Gastroesophageal sphincter (tissue), 4 donors: ENCODE measurements around the gene TUSC2. TPM values are rescaled to one million over a fixed set of nuclear protein-coding genes. Genes with fewer than 3 reads are reported as not detected.

Experiments used
- ATAC-seq: fragments of 150-250 bp; one replicate; pipeline ENCODE4 v1.9.1; 2016; ENCODE audit warnings: mild to moderate bottlenecking, moderate library complexity
- H3K27ac ChIP-seq, 4 donors: fragments of 200-600 bp; sonication (generic) in 3 of 4; 1 replicate in 3 of 4; 2 replicates in 1 of 4; pipeline ENCODE4 v1.5.1; 2016 to 2019
- H3K27me3 ChIP-seq: fragments of 200-600 bp; sonication (generic); one replicate; pipeline ENCODE4 v1.5.1; 2019
- H3K36me3 ChIP-seq, 2 donors: fragments of 200-600 bp; sonication (generic); one replicate each; pipeline ENCODE4 v1.5.1; 2019; ENCODE audit warnings: control low read depth in 1 of 2
- H3K4me1 ChIP-seq, 3 donors: fragments of 200-600 bp; sonication (generic); 1 replicate in 2 of 3; 2 replicates in 1 of 3; pipeline ENCODE4 v1.5.1; 2016 to 2019; ENCODE audit warnings: control low read depth in 2 of 3
- H3K4me3 ChIP-seq, 2 donors: fragments of 200-600 bp; sonication (generic); one replicate each; pipeline ENCODE4 v1.5.1; 2019; ENCODE audit warnings: mild to moderate bottlenecking in 1 of 2, moderate library complexity in 1 of 2
- H3K9me3 ChIP-seq, 3 donors: fragments of 200-600 bp; sonication (generic); one replicate each; pipeline ENCODE4 v1.5.1; 2017 to 2019; ENCODE audit warnings: control low read depth in 2 of 3
- EP300 ChIP-seq: sonication (generic); formaldehyde crosslinking; IDR thresholded peaks from one replicate; pipeline ENCODE4 v1.6.1; 2017; ENCODE audit warnings: antibody characterized with exemption, mild to moderate bottlenecking
- POLR2A ChIP-seq, 2 donors: fragments of 450-650 bp; IDR thresholded peaks; one replicate each; pipeline ENCODE4 v1.6.1; 2017; ENCODE audit warnings: antibody characterized with exemption in 2 of 2, mild to moderate bottlenecking in 2 of 2, moderate library complexity in 1 of 2
- POLR2AphosphoS5 ChIP-seq: sonication (generic); formaldehyde crosslinking; IDR thresholded peaks from one replicate; pipeline ENCODE4 v1.6.1; 2017; ENCODE audit warnings: antibody characterized with exemption
- whole genome bisulfite sequencing, 2 donors: methylation state at CpG; one replicate each; pipeline ENCODE4 v1.1.5; 2018; ENCODE audit warnings: low coverage in 1 of 2; 5-methylcytosine and 5-hydroxymethylcytosine counted together
- total RNA-seq, 4 donors: library from RNA; depleted of rRNA; stranded (reverse); fragments of >200 nt; gene quantifications; one replicate each; pipeline ENCODE4 v1.1.0, GENCODE V29; 2016
- TF ChIP-seq, protein P1 (sequence below), 4 experiments: fragments of 200-600 bp in 2 of 4; fragments of 450-650 bp in 2 of 4; sonication (generic) in 1 of 4; IDR thresholded peaks; one replicate each; pipeline ENCODE4 v1.5.1; 2017 to 2019; ENCODE audit warnings: antibody characterized with exemption in 4 of 4, mild to moderate bottlenecking in 2 of 4, moderate library complexity in 2 of 4

TUSC2 gene
- total RNA-seq, 4 donors from 2014 or later, result 23.8 to 36.2 (median 31.3) TPM

DNA sequence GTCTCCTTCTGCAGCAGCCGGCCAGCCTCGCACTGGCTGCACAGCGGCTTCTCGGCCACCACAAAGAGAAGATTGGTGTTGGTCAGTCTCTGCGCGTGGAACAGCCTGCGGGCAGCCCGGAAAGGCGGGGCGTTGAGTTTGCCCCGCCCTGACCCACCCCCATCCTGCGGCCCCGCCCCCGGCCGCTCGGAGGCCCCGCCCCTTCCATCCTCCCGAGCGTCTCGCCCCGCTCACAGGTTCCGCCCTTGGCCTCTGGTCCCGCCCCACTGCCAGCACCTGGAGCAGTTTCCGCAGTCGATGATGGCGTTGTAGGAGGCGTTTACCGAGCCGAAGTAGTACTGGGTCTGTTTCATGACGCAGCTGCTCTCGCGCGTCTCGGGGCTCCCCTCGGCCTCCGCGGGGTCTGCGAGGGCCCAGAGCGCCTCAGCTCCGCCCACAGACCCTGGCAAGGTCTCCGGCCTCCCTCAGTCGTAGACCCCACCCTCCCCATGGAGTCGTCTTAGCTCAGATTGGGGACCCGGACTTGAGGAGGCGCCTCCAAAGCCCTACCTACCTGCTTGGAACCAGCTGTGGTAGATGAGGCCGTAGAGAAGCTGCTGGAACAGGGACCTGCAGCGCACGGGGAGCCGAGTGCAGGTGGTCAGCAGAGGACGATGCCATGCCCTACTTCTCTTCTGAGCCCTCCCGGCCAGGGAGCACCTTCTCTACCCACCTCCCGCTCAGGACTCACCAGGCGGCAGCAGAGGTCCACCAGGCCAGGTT lies 37.2 kb upstream of the TUSC2 start:
- ATAC-seq, result peak; percentile 86
- H3K27ac ChIP-seq, result peak overlapping the region in 3 of 4 donors; percentile 71 to 87 (median 77)
- H3K9me3 ChIP-seq, result no peaks in the 10 kb centered on the region
- TF ChIP-seq, protein P1, sequence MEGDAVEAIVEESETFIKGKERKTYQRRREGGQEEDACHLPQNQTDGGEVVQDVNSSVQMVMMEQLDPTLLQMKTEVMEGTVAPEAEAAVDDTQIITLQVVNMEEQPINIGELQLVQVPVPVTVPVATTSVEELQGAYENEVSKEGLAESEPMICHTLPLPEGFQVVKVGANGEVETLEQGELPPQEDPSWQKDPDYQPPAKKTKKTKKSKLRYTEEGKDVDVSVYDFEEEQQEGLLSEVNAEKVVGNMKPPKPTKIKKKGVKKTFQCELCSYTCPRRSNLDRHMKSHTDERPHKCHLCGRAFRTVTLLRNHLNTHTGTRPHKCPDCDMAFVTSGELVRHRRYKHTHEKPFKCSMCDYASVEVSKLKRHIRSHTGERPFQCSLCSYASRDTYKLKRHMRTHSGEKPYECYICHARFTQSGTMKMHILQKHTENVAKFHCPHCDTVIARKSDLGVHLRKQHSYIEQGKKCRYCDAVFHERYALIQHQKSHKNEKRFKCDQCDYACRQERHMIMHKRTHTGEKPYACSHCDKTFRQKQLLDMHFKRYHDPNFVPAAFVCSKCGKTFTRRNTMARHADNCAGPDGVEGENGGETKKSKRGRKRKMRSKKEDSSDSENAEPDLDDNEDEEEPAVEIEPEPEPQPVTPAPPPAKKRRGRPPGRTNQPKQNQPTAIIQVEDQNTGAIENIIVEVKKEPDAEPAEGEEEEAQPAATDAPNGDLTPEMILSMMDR (IDR thresholded peaks at IDR 0.05), result no peak
- TF ChIP-seq POLR2AphosphoS5 (no peak), POLR2A (IDR thresholded peaks at IDR 0.05) (no peak), EP300 (no peak)
- no CpG with 5 or more reads among the region's 53 CpGs for WGBS, 2 donors
- H3K4me3 ChIP-seq, result peak overlapping the region; percentile 39 to 67
- no peaks in the 10 kb centered on the region for H3K36me3 ChIP-seq
- no peaks in the 10 kb centered on the region for H3K27me3 ChIP-seq
- peaks cover 0 to 22% (median 11%) of the 10 kb centered on the region in 3 donors for H3K4me1 ChIP-seq

DNA sequence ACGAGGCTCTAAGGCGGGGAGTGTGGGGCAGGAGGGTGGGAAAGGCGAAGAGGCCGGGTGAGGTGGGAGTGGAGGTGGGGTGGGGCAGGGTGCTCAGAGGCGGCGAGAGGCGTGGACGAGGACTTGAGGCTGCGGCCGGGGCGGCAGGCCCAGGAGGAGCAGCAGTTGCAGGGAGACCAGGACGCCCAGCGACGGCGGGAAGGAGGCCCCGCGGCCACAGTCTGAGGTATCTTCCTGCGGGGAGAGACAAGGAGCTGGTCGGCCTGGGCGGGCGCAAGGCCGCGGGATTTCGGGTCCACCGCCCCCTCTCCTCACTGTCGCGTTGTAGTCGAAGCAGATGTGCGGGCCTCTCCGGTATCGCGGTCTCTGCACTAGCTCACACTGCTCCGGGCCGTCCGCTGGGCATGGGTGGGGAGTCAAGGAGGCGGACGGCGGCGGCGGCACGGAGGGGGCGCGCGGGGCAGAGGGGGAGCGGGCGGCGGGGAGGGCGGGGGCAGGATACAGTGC lies 36.6 kb upstream of the TUSC2 start:
- Histone ChIP-seq H3K27ac (peak overlapping the region in 3 of 4 donors; percentile 71 to 87 (median 77)), H3K27me3 (no peaks in the 10 kb centered on the region), H3K36me3 (no peaks in the 10 kb centered on the region), H3K4me3 (peak overlapping the region; percentile 39 to 67), H3K4me1 (peaks cover 0 to 25% (median 11%) of the 10 kb centered on the region in 3 donors), H3K9me3 (no peaks in the 10 kb centered on the region)
- 8 to 29% methylated on average over 8 to 12 of the region's 48 CpGs for WGBS, 2 donors
- peak; percentile 70 for ATAC-seq
- TF ChIP-seq POLR2AphosphoS5 (no peak), POLR2A (IDR thresholded peaks at IDR 0.05) (no peak), EP300 (no peak)
- TF ChIP-seq, protein P1 (IDR thresholded peaks at IDR 0.05), result no peak

DNA sequence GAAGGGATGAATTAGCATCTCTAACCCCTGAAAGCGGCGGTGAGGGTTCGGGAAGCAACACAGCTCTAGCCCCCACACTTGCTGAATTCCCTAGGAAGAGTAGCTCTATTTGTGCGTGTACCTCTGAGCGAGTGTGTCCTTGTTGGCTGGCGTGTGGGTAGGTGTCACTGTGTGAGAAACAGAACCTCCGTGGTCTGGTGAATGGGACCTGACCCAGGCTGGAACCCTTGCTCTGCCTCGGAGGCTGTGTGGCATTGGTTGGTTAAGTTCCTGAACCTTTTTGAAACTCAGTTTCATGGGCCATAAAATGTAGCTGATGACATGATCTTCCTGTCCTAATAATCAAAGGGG lies 31.7 kb upstream of the TUSC2 start:
- Histone ChIP-seq H3K4me1 (peaks cover 4 to 54% (median 38%) of the 10 kb centered on the region in 3 donors), H3K9me3 (no peaks in the 10 kb centered on the region), H3K4me3 (peak overlapping the region in 1 of 2 donors; percentile 75), H3K36me3 (peaks cover 0 to 31% of the 10 kb centered on the region in 2 donors), H3K27ac (peak overlapping the region in 2 of 4 donors; percentile 85 to 90), H3K27me3 (no peaks in the 10 kb centered on the region)
- 33 to 35% methylated on average over 1 to 3 of the region's 8 CpGs for WGBS, 2 donors
- peak; percentile 9 for ATAC-seq
- TF ChIP-seq, protein P1 (IDR thresholded peaks at IDR 0.05), result no peak
- TF ChIP-seq EP300 (no peak), POLR2AphosphoS5 (no peak), POLR2A (IDR thresholded peaks at IDR 0.05) (no peak)

DNA sequence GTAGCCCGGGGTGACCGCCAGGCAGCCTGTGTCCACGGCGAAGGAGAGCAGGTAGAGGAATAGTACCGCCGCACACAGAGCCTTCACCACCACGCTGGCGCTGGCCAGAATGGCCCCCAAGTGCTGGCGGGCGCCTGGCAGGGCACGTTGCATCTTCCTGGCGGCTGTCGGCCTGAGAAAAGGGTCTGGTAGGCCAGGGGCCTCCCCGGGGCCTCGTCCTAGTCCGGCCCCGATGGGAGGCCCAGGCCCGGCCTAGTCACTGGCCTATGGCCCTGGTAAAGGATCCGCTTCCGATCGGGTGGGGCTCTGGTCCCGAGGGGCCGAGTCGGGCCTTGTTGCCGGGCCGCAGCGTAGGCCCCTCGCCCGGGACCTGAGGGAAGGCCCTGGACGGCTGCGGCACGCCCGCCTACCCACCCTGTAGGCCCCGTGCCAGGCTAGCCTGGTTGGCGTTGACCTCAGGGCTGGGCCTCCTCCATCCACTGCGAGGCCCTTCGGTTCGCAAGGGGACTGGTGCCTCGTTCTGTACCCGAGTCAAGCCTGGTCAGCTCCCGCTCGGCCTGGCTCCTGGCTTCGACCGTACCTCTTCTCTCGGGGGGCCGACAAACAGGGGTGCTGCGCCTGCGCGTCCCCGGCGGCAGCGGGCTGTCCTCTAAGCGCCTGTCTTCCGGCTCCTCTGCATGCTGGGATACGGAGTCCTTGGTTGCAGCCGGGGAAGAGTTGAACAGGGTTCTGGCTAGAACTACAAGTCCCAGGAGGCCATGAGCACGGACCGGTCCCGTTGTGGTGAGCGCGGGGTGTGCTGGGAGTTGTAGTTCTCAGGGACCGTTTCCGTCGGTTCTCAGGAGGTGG lies 31.1 kb upstream of the TUSC2 start, which contains the start of gene TMEM115:
TMEM115 (minus strand) TSS at position 611 of the 849 bp plus-strand sequence; CDS start at position 153, 458 bp downstream.
- WGBS, 2 donors, result 0% methylated on average over 27 of the region's 64 CpGs; no CpG with 5 or more reads in 1 of the 2 donors
- ATAC-seq, result peak; percentile 99
- H3K36me3 ChIP-seq, result peaks cover 0 to 37% of the 10 kb centered on the region in 2 donors
- no peaks in the 10 kb centered on the region for H3K9me3 ChIP-seq
- TF ChIP-seq EP300, result no peak
- TF ChIP-seq, protein P1 (IDR thresholded peaks at IDR 0.05), result no peak
- peak; percentile 65 for TF ChIP-seq POLR2AphosphoS5
- TF ChIP-seq POLR2A (IDR thresholded peaks at IDR 0.05), result peak; percentile 56 to 66
- H3K27me3 ChIP-seq, result no peaks in the 10 kb centered on the region
- peaks cover 4 to 54% (median 32%) of the 10 kb centered on the region in 3 donors for H3K4me1 ChIP-seq
- H3K27ac ChIP-seq, result peak within 1 kb of the TSS; percentile 70 to 94 (median 88)
- peak within 1 kb of the TSS; percentile 69 to 75 for H3K4me3 ChIP-seq
